GM18870 (cell line): ENCODE measurements around the gene KDM4D.
A peak's percentile ranks its signal among the peaks of the same experiment; 100 is the strongest.
"Not testable (repeated sequence)": the region's sequence is repeated elsewhere in the genome, so short reads cannot be mapped to it uniquely, and the experiment has no call there.

Experiments used
- ATAC-seq: cut with Tn5 transposase; IDR thresholded peaks from one replicate; pipeline ENCODE4 v1.9.1; 2021; ENCODE audit warnings: moderate library complexity; ENCODE audit not compliant: unreplicated experiment

KDM4D gene

GRCh38 chr11:94973099-94973968, at the start of gene KDM4D, which contains the start of gene CWC15:
Gene KDM4D (plus strand): TSS chr11:94973709. CDS start chr11:94997373, 23,664 bp downstream.
Gene CWC15 (minus strand): TSS chr11:94973556. CDS start chr11:94972185, 1,371 bp downstream.
- ATAC-seq: peak; percentile 99

- ATAC-seq: no peak
Observed at GRCh38 chr11:94924171-94924572, 49.3 kb upstream of the KDM4D start.

DNA sequence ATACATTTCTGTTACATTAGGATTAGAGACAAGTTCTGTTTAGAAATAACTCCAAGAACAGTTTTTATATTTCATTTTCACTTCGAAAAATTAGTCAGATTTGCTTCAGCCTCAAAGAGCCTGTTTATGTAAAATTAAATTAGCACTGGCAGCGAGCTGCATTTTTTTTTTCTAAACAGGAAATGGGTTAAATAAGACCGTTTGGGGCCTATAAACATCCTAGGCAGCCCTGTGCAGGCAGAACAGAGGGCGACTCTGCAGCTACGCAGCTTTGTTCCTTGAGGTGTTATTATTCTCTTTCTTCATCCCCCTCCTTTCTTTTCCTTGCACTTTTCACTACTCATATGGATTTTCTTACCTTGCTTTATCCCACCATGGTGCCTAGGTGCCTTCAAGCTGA, 48.9 kb upstream of the KDM4D start:
- ATAC-seq: no peak

DNA sequence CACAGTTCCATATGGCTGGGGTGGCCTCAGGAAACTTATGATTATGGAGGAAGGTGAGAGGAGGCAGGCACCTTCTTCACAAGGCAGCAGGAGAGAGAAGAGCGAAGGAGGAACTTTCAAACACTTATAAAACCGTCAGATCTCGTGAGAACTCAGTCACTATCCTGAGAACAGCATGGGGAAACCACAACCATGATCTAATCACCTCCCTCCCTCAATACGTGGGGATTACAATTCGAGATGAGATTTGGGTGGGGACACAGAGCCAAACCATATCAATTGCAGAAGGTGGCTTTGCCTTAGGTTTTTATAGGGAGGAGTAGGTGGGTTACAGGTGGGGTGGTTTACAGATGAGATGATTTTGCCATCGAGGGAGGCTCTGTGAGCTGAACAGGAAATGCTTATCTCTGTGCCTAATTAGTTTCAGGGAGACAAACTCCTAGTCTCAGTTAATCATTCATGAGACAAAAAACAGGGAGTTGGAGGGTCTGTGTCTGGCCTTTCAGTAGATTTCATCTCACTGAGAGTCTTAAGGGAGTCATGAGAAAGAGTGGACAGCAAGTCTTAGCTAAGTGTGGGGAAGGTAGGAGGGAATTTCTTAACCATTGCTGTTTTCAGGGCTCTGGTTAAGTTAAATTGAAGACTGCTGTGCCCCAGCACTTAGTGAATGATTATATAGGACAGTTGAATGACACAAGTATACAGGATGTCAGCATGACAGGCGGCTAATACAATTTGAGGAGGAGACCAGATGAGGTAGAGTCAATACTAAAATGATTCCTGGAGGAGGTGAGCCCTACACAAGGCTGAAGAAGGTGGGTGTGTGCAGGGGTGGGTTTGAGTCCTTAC, 47.9 kb upstream of the KDM4D start:
- ATAC-seq: peak; percentile 80

DNA sequence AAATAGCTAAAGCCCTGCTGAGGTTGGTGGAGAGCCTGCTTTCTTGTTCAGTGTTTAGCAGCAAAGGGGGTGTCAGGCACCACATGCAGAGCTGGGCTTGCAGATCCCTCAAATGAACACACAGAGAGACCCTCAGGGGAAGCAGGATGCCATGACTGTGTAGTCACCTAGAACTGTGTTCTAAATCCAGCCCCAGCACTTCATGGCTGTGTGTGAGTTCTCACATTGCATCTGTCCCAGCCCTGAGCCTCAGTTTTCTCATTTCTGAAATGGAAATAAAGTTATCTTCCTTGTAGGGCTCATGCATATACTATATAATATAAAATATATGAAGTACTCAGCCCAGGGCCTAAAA, 47.3 kb upstream of the KDM4D start:
- no peak for ATAC-seq

- ATAC-seq: no peak
Observed at GRCh38 chr11:94926698-94927237, 46.7 kb upstream of the KDM4D start.

DNA sequence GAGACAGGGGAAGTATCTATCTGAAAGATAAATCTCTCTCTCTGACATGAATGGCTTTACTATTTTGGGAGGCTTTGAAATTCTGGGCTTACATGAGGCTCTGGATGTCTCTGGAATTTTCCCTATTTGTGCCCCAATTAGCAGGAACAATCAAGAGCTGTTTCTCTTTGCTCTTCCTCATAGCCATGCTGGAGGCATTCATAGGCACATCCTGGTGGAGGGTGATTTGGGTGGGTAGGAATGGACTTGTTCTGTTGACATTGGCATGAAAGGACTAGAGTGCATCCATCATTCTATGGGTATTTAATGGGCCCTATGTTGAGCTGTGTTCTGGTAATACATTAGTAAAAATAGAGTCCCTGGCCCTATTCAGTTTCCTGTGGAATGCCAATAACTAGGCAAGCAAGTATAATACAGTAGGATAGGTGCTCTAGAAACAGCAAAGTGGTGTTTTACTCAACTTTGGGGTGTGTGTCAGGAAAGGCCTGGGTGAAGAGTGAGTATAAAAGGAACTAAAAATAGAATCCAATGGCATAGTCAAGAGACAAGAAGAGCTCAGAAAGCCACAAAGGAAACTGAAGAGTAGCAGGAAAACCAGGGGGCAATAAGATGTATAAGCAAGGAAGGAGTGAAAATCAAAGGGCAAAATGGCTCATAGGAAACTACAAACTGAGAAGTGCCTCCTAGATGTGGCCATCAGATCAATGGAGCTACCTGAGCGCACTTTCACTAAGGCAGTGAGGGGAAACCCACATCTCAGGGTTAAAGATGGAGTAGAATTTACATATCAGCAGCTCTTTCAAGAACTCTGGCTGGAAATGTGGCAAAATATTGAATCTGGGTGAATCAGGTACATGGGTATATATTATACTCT, 45.2 kb upstream of the KDM4D start:
- no peak for ATAC-seq

- not testable (repeated sequence) for ATAC-seq
Observed at GRCh38 chr11:94932072-94932471, 41.4 kb upstream of the KDM4D start.

DNA sequence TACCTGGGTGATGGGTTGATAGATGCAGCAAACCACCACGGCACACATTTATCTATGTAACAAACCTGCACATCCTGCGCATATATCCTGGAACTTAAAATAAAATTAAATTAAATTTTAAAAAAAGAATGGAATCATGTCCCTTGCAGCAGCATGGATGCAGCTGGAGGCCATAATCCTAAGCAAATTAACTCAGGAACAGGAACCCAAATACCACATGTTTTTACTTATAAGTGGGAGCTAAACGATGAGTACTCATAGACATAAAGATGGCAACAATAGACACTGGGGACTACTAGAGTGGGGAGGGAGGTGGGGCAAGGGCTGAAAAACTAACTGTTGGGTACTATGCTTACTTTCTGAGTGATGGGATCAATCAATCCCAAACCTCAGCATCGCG, 41.0 kb upstream of the KDM4D start:
- ATAC-seq: no peak

DNA sequence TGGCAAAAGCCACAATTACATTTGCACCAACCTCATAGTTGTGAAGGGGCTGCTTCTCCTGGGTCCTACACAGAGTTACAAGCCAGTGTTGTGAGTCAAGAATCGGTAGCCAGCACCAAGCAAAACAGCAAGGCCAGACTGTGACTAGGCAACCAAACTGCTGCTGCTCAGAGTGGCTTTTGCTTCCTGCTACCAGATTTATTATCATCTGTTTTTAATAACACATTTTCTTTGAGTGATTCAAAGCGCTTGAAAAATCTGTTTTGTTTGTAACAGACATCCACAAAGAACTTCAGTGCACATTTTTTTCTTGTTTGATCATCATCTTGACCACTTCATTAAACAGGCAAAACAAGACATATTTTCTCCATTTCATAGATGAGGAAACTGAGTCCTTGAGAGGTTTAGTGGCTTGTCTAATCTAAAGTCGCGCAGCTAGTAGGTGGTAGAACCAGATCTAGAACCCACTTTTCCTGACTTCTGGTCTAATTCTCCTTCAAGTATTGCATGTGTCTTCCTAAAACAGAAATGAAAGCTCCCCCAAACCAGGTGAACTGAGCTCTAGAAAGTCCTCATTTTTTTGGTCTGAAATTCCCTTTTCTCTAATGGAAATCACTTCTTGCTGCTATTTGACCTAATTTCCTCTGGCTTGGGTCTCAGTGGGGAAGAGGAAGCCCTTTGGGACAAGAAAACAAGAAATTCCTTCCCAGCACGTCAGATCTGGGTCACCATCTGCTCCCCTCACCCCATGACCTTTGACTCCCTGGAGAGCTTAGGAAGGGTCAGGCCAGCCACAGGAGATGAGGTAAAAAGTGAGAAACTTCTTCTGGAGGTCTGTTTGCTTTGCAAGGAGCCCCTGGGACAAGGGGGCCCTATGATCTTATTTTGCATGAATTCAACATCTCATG, 40.0 kb upstream of the KDM4D start:
- no peak for ATAC-seq

- no peak for ATAC-seq
Observed at GRCh38 chr11:94934362-94934761, 39.1 kb upstream of the KDM4D start.

- no peak for ATAC-seq
Observed at GRCh38 chr11:94934846-94935245, 38.7 kb upstream of the KDM4D start.

DNA sequence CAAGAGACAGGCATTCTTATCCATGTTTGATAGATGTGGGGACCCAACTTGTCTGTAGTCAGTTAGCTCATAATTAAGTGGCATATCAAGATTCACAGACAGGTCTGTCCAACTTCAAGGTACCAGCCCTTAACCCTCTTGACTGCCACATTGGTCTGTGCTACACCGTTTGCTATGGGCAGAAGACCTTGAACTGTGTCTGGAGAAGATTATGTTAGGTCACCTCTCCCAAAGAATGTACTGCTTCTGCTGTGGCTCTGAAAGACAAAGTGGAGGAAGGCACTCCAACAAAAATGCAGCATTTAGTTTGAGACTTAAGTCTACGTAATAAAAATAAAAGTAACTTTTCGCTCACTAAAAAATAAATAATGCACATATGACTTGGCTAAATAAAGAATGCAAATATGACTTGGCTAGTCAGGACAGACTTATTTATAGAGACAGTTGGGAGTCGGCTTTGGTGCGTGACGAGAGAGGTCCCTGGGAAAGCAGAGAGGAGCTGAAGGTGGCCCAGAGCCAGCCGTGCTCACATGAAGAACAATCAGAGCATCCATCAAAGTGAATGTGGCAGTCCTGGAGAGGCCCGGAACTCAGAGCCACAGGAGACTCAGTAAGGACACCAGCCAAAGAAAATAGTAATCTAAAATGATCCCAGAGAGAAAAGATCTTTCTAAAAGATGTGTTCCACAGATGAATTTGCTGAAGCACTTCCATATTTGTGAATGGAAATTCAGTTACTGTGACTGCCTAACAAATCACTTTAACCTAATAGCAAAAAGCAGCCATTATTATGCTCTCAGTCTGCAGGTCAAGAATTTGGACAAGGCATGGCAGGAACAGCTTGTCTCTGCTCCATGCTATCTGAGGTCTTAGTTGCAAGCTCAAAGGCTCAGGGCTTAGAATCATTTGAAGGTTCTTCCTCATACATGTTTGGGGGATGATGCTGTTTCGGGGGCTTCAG, 35.1 kb upstream of the KDM4D start:
- ATAC-seq: no peak

DNA sequence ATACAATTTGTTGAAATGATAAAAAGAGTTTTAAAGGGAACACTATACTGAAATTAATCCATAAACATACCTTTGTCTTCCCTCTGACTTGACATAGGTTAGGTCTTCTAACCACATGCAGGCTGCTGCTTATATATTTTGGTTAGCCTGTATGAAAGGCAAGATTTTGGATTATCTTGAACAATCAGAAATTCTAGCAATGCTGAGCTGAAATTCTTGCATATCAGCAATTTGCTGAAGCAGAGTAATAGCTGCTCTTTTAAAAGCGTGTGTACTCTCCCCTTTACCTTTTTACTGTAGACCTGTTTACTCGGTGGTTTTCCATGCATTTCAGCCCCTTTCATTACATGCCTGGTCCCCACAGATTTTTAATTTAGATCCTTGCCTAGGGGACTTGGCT, 34.2 kb upstream of the KDM4D start:
- no peak for ATAC-seq

DNA sequence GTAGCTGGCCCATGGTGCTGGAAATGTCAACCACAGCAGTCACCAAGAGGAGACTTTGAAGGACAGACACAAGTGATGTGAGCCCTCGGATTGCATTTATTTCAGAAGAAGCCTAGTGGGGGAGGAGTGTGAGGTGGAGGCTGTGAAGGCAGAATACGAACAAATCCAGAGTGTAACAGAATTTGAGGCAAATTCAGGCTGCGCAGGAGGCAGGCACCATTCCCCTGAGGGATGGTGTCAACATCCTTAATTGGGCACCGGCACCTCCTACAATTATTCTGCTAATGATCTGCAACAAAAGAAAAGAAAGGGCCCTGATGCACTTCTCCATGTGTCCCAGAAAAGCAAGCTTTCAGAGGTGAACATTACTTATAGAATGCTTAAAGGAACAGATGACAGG, 32.4 kb upstream of the KDM4D start:
- no peak for ATAC-seq

GRCh38 chr11:94946812-94947211, 26.7 kb upstream of the KDM4D start:
- peak; percentile 58 for ATAC-seq

- ATAC-seq: no peak
Observed at GRCh38 chr11:94948070-94948617, 25.4 kb upstream of the KDM4D start.

- ATAC-seq: no peak
Observed at GRCh38 chr11:94954753-94955152, 18.8 kb upstream of the KDM4D start.
